ENCODE results near the gene GADD45G.
A peak's percentile ranks its signal among the peaks of the same experiment; 100 is the strongest.

Gene GADD45G

GRCh38 chr9:89641980-89642379 is 37.2 kb downstream of the GADD45G start:
- Histone ChIP-seq H3K27me3 (ENCODE audit: insufficient read depth, low read depth, severe bottlenecking) (no peaks in the 10 kb centered on the region), H3K27ac (no peak overlapping the region), H3K36me3 (no peaks in the 10 kb centered on the region), H3K9me3 (ENCODE audit: severe bottlenecking) (no peaks in the 10 kb centered on the region), H3K4me3 (ENCODE audit: low read depth, low read length) (no peak overlapping the region)
- TF ChIP-seq CTCF (IDR thresholded peaks at IDR 0.05; ENCODE audit: low read depth, low read length) = no peak
- DNase-seq = no peak

DNA sequence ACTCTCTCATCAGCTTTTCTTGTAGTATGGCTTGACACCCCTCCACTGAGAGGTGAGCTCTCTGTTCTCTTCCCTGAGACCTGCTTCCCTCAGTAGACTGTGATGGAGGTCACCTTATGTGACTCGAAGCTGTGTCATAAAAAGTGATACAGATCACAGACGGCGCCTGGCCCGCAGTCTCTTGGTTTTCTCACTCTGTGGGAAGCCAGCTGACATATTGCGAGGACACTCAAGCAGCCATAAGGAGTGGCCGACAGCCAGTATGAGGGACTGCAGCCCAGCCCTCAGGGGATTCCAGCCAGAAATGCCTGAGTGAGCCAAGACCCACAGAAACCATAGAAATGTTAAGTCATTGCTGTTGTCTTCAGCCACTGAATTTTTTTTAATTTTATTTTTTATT is 38.0 kb downstream of the GADD45G start:
- Histone ChIP-seq H3K4me3 (ENCODE audit: low read depth, low read length) (no peak overlapping the region), H3K27me3 (ENCODE audit: insufficient read depth, low read depth, severe bottlenecking) (no peaks in the 10 kb centered on the region), H3K27ac (no peak overlapping the region), H3K9me3 (ENCODE audit: severe bottlenecking) (no peaks in the 10 kb centered on the region), H3K36me3 (no peaks in the 10 kb centered on the region)
- no peak for DNase-seq
- no peak for TF ChIP-seq CTCF (IDR thresholded peaks at IDR 0.05; ENCODE audit: low read depth, low read length)

DNA sequence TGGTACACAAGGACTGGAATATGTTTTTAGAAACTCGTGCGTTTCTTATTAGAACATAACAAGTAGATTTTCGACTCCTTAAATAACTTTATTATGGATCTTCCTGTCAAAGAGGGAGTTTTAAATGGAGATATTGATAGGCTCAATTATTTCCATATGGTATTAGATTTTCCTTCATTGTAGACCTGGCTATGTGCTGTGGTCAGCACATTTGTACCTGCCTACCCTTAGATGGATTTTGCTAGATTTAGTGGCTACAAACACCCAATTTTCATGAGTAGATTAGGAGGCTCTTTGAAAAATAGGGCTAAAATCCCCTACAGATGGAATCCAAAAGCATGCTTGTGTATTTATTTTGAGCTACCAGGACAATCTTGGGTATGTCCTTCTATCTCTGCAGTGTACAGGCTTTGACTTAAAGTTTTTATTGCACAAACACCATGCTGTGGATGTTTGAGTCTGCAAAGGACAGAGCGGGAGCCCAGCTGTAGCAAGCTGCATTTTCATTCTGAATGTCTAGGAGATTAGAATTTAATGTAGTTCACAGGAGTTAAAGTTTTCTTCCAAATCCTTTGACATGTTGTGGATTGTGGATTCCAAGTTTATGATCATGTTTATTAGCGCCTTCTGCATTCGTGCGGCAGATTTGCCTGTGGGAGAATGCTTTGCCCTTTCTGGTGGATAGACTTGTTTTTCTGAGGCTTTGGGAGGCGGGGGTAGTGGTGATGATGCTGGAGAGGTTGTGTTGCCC is 41.6 kb downstream of the GADD45G start:
- H3K27me3 ChIP-seq (ENCODE audit: insufficient read depth, low read depth, severe bottlenecking) = no peaks in the 10 kb centered on the region
- DNase-seq = no peak
- no peaks in the 10 kb centered on the region for H3K36me3 ChIP-seq
- no peak overlapping the region for H3K4me3 ChIP-seq (ENCODE audit: low read depth, low read length)
- no peak overlapping the region for H3K27ac ChIP-seq
- TF ChIP-seq CTCF (IDR thresholded peaks at IDR 0.05; ENCODE audit: low read depth, low read length) = no peak
- H3K9me3 ChIP-seq (ENCODE audit: severe bottlenecking) = no peaks in the 10 kb centered on the region

GRCh38 chr9:89647366-89648128 is 42.7 kb downstream of the GADD45G start:
- no peak for DNase-seq
- no peaks in the 10 kb centered on the region for H3K27me3 ChIP-seq (ENCODE audit: insufficient read depth, low read depth, severe bottlenecking)
- no peaks in the 10 kb centered on the region for H3K36me3 ChIP-seq
- no peak overlapping the region for H3K27ac ChIP-seq
- TF ChIP-seq CTCF (IDR thresholded peaks at IDR 0.05; ENCODE audit: low read depth, low read length) = no peak
- no peaks in the 10 kb centered on the region for H3K9me3 ChIP-seq (ENCODE audit: severe bottlenecking)
- H3K4me3 ChIP-seq (ENCODE audit: low read depth, low read length) = no peak overlapping the region

DNA sequence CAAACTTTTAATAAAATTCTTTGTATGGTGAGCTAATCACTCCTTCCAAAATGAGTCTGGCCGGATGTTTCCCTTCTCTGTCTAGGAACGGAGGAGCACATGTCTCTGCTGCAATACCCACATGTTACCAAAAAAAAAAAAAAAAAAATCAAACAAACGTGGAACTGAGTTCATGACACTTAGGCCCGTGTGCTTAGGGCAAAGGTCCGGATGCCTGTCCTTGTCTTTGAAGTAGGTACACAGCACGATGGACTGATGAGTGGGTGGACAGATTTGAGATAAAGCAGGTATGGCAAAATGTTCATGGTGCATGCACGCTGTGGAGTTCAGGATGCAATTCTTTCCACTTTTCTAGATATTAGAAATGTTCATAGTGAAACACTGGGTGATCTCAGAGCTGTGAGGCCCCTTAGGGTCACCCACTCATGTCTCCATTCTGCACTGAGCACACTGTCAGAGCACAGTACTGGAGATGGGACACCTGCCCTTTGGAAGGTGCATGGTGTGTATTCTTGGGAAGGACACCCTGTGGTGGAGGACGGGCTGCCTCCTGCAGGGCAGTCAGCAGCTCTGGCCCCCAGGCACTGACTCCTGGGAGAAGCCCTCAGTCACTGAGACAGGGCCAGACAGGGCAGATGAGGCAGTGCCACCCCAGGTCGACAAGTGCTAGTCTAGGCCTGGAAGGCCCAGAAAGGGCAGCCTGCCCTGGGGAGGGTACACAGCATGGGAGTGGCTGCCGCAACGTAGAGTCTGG is 43.6 kb downstream of the GADD45G start:
- Histone ChIP-seq H3K9me3 (ENCODE audit: severe bottlenecking) (no peaks in the 10 kb centered on the region), H3K4me3 (ENCODE audit: low read depth, low read length) (no peak overlapping the region), H3K27me3 (ENCODE audit: insufficient read depth, low read depth, severe bottlenecking) (no peaks in the 10 kb centered on the region), H3K36me3 (no peaks in the 10 kb centered on the region), H3K27ac (no peak overlapping the region; the same call in 1 of the 2 replicates)
- TF ChIP-seq CTCF (IDR thresholded peaks at IDR 0.05; ENCODE audit: low read depth, low read length) = 0 out of 2 replicates have a peak, but pooled peaks have one; percentile 27
- DNase-seq = no peak

Data from WERI-Rb-1 (cell line).